SK-N-SH (cell line): ENCODE data around the gene RREB1.

Experiments used
- CTCF ChIP-seq: fragments of 200-600 bp; sonication (generic); IDR thresholded peaks from 2 replicates; pipeline ENCODE4 v1.6.1; 2017; ENCODE audit warnings: antibody characterized with exemption, mild to moderate bottlenecking, moderate library complexity
- EP300 ChIP-seq, 2 experiments: IDR thresholded peaks; 2 replicates each; pipeline versions ENCODE4 v1.4.0 to v1.6.1; 2012; ENCODE audit warnings: borderline replicate concordance in 1 of 2, low read depth in 1 of 2, low read length in 1 of 2
- EZH2phosphoT487 ChIP-seq: fragments of 200-600 bp; sonication (generic); IDR thresholded peaks from 2 replicates; pipeline ENCODE4 v1.6.1; 2017; ENCODE audit warnings: low read depth, mixed run types, mild to moderate bottlenecking, antibody characterized with exemption, moderate library complexity, borderline replicate concordance
- JUND ChIP-seq: IDR thresholded peaks from 2 replicates; pipeline ENCODE4 v1.4.0; 2012
- MAX ChIP-seq: IDR thresholded peaks from 2 replicates; pipeline ENCODE4 v1.4.0; 2012; ENCODE audit warnings: low read depth
- PBX3 ChIP-seq: IDR thresholded peaks from 2 replicates; pipeline ENCODE4; 2012
- POLR2AphosphoS5 ChIP-seq: IDR thresholded peaks from 2 replicates; pipeline ENCODE4 v1.6.1; 2012; ENCODE audit warnings: low read depth, low read length
- RAD21 ChIP-seq: IDR thresholded peaks from 2 replicates; pipeline ENCODE4 v1.6.1; 2012; ENCODE audit warnings: mild to moderate bottlenecking, low read length
- SIN3A ChIP-seq: IDR thresholded peaks from 2 replicates; pipeline ENCODE4 v1.6.1; 2012; ENCODE audit warnings: low read depth, mild to moderate bottlenecking, low read length, moderate library complexity, borderline replicate concordance
- TAF1 ChIP-seq: IDR thresholded peaks from 2 replicates; pipeline ENCODE4 v1.6.1; 2012; ENCODE audit warnings: low read depth, mild to moderate bottlenecking, low read length, moderate library complexity, borderline replicate concordance

- TF ChIP-seq CTCF (no peak), MAX (no peak), JUND (no peak), RAD21 (no peak), EP300 (IDR thresholded peaks at IDR 0.05; ENCODE audit: borderline replicate concordance in 1 of 2, low read depth in 1 of 2, low read length in 1 of 2) (no peak), EZH2phosphoT487 (no peak), SIN3A (no peak), TAF1 (no peak), PBX3 (no peak), POLR2AphosphoS5 (no peak)
Observed at GRCh38 chr6:7232351-7232750, 124.6 kb downstream of the RREB1 start.
